MG63 (cell line): ENCODE results near the gene SNRPD3. TPM values are rescaled to one million over a fixed set of nuclear protein-coding genes. Genes with fewer than 3 reads are reported as not detected.
"Not testable (repeated sequence)": the region's sequence is repeated elsewhere in the genome, so short reads cannot be mapped to it uniquely, and the experiment has no call there.

Experiments used
- DNase-seq: peaks from one replicate; pipeline ENCODE4 v3.0.0-alpha.2; 2020
- H3K27me3 ChIP-seq: fragments of 250-450 bp; sonication (Bioruptor Pico); 2 replicates; pipeline ENCODE4 v1.5.1; 2020; ENCODE audit warnings: mild to moderate bottlenecking, moderate library complexity
- H3K36me3 ChIP-seq: fragments of 250-450 bp; sonication (Bioruptor Pico); 2 replicates; pipeline ENCODE4 v1.5.1; 2020; ENCODE audit warnings: mild to moderate bottlenecking, moderate library complexity
- H3K4me3 ChIP-seq: fragments of 250-450 bp; sonication (Bioruptor Pico); 2 replicates; pipeline ENCODE4 v1.5.1; 2020; ENCODE audit warnings: mild to moderate bottlenecking, moderate library complexity
- H3K9me3 ChIP-seq: fragments of 250-450 bp; sonication (Bioruptor Pico); 2 replicates; pipeline ENCODE4 v1.5.1; 2020; ENCODE audit warnings: mild to moderate bottlenecking, moderate library complexity
- total RNA-seq: library from RNA; depleted of rRNA; stranded (reverse); fragments of >200 nt; shearing (Covaris generic); gene quantifications from 2 replicates; pipeline ENCODE4 v1.2.3, GENCODE V29; 2014; ENCODE audit warnings: low replicate concordance

The SNRPD3 gene
- total RNA-seq, 1 experiment from 2014 or later = 110 TPM

DNA sequence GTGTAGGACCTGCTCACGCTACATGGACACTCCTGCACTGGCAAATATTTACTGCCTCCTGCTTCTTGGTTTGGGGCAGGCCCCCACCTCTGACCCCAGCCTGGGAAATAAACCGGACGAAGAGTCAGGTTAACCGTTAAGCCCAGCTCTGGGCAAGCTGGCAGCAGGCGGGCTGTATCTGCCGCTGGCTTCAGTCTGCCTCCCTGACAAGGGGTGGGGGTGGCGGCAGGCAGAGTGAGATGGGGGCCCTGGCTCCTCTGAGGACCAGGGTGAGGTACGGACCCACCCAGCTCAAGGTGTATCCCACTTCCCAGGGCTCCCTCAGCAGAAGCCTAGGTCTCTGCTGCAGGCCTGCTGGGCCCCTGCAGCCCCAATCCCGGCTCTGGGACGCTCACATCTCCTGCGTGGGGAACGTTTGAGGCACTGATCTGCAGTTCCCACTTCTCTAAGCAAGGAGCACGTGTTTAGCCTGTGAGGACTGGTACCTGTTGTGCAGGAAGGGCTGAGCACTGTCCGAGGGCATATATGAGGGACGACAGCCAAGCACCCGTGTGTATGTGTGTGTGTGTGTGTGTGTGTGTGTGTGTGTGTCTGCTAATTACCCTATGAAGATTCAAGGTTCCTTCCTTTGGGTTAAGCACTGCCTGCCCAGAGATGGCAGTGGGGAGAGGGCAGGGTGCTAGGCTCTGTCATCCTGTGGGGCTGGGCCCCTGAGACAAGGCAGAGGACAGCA, 38.2 kb downstream of the SNRPD3 start:
- H3K9me3 ChIP-seq = no peaks in the 10 kb centered on the region
- no peak overlapping the region for H3K4me3 ChIP-seq
- H3K27me3 ChIP-seq = no peaks in the 10 kb centered on the region
- no peaks in the 10 kb centered on the region for H3K36me3 ChIP-seq
- DNase-seq = no peak

DNA sequence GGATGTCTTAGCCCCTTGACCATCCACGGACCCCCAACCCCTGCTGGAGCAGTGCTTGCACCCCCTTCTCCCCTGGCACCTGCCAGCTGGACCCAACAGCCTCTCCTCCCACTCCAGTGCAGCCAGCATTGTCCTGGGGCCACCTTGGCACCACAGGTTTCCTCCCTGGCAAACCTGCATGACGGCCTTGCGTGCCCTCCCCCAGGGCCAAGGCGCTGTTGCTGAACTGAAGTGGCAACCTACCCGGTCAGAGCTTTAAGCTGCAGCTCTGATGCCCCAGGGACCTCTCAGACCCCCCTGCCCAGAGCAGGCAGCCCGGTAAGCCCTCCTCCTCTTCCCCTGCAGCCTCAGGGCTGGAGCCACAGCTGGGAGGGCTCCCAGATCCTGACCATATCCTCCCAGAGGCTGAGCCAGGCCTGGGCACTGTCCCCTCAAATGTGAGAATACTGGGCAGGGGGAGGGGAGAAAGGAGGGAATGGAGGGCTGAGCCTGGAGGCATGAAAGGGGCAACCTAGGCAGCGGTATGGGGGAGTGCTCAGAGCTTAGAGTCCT, 38.8 kb downstream of the SNRPD3 start:
- no peak for DNase-seq
- no peaks in the 10 kb centered on the region for H3K9me3 ChIP-seq
- no peak overlapping the region for H3K4me3 ChIP-seq
- H3K27me3 ChIP-seq = no peaks in the 10 kb centered on the region
- H3K36me3 ChIP-seq = no peaks in the 10 kb centered on the region

DNA sequence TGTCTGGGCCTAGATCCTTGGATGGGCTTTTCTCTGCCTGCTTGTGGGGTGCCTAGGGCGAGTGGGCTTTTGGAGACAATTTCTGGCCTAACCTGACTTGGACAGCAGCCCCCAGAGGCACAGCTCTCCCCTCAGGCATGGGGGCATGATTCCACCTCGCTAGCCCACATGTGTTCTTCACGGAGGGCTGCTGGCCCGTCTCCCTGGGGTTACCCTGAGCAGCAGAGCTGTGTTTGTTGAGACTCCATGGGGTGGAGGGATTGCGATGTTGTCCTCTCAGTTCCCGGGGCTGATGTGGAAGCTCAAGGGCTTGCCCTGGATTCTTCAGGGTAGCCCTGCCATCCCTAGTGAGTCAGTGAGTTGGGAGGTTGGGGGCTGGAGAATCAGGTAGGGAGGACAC, 39.4 kb downstream of the SNRPD3 start:
- H3K27me3 ChIP-seq = no peaks in the 10 kb centered on the region
- no peak for DNase-seq
- H3K4me3 ChIP-seq = no peak overlapping the region
- no peaks in the 10 kb centered on the region for H3K9me3 ChIP-seq
- no peaks in the 10 kb centered on the region for H3K36me3 ChIP-seq

DNA sequence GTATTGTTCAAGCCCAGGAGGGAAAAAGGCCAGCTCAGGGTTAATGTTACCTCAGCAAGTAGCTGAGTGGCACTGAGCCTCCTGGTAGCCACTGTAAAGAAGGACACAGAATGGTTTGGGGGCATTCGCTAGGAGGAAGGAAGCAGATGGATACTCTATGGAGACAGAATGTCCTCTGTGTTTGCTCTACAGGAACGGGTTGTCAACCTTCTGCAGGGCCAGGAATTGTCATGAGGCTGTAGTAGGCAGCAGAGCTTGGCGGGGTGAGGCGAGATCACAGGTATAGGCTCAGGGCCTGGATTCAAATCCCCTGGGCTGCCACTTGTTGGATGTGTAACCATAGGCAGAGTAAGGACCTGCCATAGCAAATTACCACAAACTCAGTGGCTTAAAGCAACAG, 40.1 kb downstream of the SNRPD3 start:
- no peak overlapping the region for H3K4me3 ChIP-seq
- no peaks in the 10 kb centered on the region for H3K36me3 ChIP-seq
- H3K27me3 ChIP-seq = no peaks in the 10 kb centered on the region
- H3K9me3 ChIP-seq = no peaks in the 10 kb centered on the region
- DNase-seq = no peak

DNA sequence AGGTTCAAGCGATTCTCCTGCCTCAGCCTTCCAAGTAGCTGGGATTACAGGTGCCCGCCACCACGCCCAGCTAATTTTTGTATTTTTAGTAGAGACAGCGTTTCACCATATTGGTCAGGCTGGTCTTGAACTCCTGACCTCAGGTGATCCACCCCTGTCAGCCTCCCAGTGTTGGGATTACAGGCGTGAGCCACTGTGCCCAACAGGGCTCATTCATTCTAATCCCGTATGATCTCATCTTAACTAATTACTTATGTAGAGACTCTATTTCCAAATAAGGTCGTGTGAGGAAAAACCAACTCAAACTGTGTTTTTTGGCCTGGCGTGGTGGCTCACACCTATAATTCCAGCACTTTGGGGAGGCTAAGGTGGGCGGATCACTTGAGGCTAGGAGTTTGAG, 41.3 kb downstream of the SNRPD3 start:
- H3K4me3 ChIP-seq, H3K36me3 ChIP-seq, H3K27me3 ChIP-seq, H3K9me3 ChIP-seq, DNase-seq: not testable (repeated sequence)

DNA sequence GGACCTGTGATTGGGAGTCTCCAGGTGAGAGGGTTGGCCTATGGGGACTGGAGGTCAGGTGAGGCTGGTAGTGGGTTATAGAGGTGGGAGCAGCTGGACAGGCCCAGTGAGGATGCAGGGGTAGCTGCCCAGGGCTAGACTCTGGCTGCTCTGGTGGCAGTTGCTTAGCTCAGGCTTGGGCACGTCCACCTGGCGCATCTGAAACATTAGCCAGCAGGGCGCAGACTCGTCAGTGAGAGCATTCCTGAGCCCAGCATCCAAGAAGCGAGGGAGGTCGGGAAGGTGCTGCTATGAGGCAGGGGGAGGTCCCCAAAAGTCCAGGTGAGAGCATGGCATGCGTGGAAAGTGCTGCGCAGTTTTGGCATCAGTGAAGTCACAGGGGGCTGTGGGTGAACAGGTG, 43.7 kb downstream of the SNRPD3 start:
- Histone ChIP-seq H3K36me3 (no peaks in the 10 kb centered on the region), H3K4me3 (no peak overlapping the region), H3K9me3 (no peaks in the 10 kb centered on the region), H3K27me3 (no peaks in the 10 kb centered on the region)
- DNase-seq = no peak

DNA sequence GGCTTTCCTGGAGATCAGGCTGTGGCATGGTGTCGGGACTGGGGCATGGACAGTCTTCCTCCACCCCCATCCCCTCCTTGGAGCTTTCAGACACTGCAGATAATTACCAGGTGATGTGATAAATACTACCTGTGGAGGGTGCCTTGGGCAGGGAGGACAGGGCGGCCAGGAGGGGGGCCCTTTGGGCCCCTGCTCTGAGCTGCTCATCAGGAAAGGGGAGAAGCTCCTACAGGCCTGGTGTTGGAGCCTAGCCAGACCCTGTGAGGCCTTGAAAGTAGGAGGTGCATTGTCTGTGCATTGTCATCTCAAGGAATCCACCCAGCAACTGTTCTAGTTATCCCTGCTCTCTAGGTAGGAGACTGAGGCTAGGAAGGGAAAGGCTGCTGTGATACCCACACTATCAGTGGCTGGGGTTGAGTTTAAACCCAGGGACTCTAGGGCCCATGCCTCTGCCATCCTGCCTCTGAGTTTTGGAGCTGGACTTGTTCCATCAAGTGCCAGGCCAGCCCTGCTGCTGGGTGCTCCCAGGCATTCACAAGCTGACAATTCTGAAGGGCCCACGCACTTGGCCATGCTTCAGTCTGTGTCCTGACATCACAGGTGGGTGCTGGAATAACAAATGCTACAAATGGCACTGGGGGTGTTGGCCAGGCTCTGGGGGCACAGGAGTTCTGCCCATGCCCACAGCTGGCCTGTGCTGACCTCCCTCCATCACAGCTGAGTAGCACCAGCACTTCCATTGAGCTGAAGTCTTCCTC, 44.3 kb downstream of the SNRPD3 start:
- not testable (repeated sequence) for DNase-seq, H3K9me3 ChIP-seq, H3K27me3 ChIP-seq, H3K4me3 ChIP-seq, H3K36me3 ChIP-seq

DNA sequence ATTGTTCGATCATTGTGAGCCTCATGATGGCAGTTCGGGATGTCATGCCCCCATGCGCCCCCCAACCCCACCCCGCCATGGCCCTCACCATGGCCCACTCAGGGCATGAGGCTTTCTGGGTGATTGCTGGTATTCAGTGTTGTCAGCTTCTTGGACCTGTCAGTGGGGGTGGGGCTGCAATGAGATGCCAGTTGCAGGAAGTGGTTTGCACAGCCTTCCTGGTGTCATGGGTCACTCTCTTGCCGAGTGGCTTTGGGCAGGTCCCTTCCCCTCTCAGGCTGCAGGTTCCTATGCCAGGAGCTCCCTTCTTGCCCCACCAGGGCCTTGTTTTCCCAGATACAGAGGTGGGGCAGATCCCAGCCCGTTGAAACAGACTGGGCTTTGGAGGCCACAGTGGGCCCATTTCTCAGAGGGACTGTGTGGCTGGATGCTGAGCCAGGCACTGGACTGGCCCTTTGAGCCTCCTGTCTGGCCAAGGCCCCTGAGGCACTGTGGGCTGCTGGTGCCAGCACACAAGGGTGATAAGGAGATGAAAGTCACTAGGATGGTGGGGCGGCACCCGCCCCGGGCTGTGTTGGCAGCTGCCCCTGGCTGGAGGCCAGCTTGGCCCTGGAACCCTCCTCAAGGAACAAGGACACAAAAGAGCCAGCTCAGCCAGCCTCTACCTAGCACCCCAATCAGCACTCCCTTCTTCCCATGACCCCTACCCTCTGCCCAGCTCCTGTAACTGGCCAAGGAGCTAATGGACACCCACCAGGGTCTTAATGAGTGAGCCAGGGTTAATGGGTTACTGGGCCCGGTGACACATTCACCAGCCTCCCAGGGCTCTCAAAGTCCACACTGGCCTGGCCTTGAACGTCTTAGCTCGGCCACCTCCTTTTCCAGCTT, 45.7 kb downstream of the SNRPD3 start:
- no peak for DNase-seq
- Histone ChIP-seq H3K4me3 (no peak overlapping the region), H3K36me3 (no peaks in the 10 kb centered on the region), H3K9me3 (no peaks in the 10 kb centered on the region), H3K27me3 (no peaks in the 10 kb centered on the region)

DNA sequence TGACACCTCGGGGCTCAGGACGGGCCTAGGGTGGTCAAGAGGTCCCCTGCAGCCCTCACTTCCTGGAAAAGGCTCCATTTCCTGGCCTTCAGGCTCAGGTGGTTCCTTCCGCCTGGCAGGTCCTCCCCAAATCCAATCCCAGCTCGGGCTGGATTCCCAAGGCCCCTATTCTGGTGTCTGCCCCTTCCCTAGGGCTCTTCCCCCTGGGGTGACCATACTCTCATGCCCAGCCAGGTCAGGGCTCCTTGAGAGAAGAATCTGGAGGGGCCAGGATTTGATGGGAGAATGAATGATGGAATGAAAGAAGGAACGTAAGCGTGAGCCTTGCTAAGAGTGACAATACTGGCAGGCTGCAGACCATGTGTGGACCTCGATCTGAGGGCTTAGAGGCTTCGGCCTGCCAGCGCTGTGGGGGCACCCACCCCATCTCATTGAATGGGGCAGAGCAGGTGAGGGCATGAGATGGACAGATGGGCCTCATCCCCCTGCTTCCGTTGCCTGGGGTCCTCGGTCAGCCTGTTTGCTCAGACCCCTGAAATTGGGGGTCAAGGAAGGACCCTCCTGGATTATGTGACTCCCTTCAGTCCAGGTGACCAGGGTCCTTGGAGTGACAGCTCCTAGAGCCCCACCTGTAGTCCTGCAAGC, 46.4 kb downstream of the SNRPD3 start:
- H3K27me3 ChIP-seq, H3K9me3 ChIP-seq, H3K36me3 ChIP-seq, H3K4me3 ChIP-seq, DNase-seq: not testable (repeated sequence)

DNA sequence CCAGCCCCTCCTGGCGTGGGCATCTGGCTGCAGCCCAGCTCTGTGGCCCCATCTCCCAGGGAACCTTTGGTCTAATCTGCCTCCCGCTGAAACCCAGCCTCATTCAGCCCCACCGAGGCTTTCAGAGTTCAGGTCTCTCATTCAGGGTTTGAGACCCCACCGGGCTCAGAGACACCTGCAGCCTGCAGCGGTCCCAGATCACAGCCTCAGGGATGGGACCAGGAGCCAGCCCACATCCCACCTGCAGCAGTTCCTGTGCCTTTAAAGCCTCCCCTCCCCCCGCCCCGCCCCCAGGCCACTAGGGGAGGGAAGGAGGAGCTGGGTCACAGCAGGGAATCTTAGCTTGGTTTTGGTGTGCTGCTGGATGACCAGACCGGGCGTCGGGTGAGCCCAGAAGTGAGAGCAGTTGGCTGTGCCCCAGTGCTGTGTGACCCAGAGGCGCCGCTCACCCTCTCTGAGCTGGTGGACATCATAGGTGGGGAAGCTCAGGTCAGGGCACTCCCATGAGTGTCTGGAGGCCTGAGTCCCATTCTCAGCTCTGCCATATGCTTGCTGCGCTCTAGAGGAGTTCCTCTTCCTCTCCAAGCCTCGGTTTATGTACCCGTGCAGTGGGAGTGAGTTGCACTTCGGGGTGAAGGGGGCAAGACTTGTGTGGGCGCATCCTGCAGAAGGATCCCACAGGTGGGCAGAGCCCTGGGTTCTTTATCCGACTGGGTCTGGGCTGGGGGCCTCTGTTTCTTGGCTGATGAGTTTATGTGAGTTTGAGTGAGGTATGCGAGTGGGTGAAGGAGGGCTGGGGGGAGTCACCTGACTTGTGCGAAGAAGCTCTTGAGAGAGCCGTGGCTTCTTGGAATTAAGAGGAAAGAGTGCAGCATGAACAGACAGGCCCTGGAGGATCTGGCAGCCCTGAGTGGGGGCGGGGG, 47.3 kb downstream of the SNRPD3 start, which contains the start of gene GGT1:
Gene GGT1, plus strand, starts transcription at position 347 of the 923 bp plus-strand sequence. CDS start 7,889 bp downstream, outside the sequence.
- H3K27me3 ChIP-seq, H3K36me3 ChIP-seq, H3K4me3 ChIP-seq, H3K9me3 ChIP-seq, DNase-seq: not testable (repeated sequence)

DNA sequence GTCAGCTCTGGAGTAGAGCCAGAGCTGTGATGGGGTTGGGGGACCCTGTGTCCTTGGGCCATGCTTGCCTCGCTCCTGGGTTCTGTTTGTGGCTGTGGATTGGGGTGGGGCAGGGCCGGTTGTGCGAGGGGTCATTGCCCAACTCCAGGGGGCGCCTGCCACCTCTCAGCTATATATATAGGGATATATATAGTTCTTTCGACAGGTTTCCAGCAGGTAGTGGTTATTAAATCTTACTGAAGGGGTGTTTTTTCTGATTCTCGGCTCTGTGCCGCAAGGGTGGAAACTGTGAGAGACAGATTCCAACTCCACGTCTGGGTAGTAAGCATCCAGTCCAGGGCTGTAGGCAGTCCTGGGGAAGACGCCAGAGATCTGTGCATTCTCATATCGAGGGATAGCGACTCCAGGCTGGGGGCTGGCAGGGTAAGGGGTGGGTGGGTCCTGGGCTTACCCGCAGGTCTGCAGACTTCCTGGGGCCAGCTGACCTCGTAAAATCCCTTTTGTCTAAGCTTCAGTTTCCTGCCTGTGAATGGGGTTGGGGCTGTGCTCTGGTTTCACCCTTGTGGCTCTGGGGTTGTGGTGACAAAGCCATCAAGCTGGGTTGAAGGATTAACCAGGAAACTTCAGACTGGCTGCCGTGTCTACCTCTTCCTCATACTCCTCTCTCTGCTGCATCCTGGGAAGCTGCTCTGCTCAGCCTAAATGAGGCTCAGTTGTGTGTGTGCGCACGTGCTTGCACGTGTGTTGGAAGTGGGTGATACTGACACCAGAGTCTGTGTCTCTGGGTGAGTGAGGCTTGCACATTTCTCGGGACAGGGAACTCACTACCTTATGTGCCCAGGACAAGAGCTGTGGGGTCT, 48.2 kb downstream of the SNRPD3 start:
- H3K9me3 ChIP-seq, DNase-seq: not testable (repeated sequence)

DNA sequence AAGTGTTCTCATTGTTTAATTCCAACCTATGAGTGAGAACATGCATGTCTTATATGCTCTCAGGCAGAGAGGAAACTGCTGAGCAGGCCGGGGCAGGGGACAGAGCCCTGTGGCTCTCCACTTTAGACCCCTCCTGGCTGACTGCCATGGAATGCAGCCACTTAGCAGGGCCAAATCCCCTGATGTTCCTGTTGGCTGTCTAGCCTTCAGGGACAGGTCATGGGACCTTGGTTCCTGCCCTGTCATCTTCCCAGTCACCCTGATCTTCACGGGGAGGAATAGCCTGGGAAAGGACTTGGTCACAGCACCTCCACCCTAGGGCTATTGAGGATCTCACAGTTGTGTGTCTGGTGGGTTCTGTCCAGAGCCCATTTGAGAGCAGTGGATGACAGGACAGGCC, 50.5 kb downstream of the SNRPD3 start:
- DNase-seq, H3K9me3 ChIP-seq, H3K27me3 ChIP-seq, H3K4me3 ChIP-seq, H3K36me3 ChIP-seq: not testable (repeated sequence)

More for the DNA sequence above, 48.2 kb downstream of the SNRPD3 start:
- H3K36me3 ChIP-seq, H3K27me3 ChIP-seq, H3K4me3 ChIP-seq: not testable (repeated sequence)

DNA sequence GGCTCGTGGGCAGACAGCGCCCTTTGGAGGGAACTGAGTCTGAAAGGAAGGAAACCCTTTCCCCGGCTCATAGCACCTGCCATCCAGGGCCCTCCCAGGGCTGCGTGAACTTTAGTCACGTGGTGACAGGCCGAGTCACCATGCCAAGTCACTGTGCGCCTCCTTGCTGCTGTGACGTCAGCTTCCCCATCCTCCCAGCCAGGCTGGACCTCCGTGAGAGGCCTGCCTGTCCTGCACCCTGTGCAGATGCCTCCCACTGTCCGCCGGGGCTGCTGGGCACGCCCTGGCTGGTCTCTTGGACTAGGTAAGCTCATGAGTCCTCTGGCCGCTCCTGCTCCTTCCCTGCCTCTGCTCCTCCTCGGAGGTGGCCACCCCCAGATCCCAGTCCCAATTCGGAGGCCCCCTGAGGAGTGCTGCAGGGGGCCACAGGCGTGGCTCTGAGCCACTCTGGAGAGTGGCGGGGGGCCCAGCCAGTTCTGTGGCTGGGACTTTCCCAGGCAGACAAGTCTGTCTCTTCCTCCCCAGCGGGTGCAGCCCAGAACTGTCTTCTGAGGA, 51.7 kb downstream of the SNRPD3 start:
- not testable (repeated sequence) for DNase-seq, H3K36me3 ChIP-seq, H3K4me3 ChIP-seq, H3K27me3 ChIP-seq, H3K9me3 ChIP-seq

DNA sequence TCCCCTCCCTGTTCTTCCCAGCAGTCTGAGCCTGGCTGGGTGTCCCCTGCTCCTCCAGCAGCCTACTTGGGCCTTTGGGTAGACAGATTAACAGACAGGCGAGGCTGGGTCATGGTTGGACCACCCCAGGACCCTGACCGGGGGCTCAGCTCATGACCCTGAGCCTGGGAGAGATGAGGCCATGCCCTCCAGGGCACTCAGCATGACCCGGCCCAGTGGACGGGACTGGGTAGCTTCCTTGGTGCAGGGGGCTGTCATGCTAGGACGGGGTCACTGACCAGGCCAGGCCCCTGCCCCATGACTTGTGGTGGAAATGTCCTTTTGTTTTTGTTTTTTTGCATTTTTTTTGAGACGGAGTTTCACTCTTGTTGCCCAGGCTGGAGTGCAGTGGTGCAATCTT, 52.5 kb downstream of the SNRPD3 start:
- H3K36me3 ChIP-seq, H3K27me3 ChIP-seq, H3K4me3 ChIP-seq, DNase-seq, H3K9me3 ChIP-seq: not testable (repeated sequence)
